GM12873 (cell line): ENCODE data around the gene NHERF2.

Experiments
- TF ChIP-seq, protein P1 (sequence below): IDR thresholded peaks from 2 replicates; pipeline ENCODE4 v1.5.1; 2012; ENCODE audit warnings: low read depth, mild to moderate bottlenecking, moderate library complexity, low read length, control low read depth; ENCODE audit not compliant: insufficient read depth; ENCODE audit errors: missing control alignments

NHERF2 gene

DNA sequence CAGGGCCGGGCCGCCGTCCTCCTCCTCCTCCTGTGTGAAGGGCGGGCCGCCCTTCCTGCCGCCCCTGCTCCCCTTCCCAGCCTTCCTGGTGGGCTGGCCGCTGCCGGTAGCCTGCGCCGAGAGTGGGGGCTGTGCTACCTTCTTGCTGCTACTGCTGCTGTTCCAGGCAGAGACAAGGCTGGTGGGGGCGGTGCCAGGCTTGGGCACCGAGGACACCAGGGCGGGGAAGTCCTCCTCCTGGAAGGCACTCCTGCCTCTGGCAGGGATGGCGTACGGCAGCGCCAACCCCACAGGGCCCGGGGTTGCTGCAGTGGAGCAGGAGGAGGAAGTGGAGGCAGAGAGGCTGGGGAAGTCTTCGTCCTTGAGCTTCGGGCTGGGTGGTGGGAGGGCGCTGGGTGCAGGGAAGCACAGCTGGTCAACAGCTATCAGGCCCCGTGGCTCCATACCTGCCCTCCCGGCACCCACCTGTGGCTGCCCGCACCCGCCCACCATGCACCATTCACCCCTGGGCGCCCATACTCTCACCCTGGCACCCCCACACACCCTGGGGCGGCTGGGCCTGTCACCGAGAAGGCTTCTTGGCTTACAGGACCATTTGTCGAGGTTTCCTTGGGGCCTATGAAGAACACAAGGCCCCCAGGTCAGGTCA lies 26.7 kb upstream of the NHERF2 start:
- TF ChIP-seq, protein P1, sequence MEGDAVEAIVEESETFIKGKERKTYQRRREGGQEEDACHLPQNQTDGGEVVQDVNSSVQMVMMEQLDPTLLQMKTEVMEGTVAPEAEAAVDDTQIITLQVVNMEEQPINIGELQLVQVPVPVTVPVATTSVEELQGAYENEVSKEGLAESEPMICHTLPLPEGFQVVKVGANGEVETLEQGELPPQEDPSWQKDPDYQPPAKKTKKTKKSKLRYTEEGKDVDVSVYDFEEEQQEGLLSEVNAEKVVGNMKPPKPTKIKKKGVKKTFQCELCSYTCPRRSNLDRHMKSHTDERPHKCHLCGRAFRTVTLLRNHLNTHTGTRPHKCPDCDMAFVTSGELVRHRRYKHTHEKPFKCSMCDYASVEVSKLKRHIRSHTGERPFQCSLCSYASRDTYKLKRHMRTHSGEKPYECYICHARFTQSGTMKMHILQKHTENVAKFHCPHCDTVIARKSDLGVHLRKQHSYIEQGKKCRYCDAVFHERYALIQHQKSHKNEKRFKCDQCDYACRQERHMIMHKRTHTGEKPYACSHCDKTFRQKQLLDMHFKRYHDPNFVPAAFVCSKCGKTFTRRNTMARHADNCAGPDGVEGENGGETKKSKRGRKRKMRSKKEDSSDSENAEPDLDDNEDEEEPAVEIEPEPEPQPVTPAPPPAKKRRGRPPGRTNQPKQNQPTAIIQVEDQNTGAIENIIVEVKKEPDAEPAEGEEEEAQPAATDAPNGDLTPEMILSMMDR, result no peak

- TF ChIP-seq, protein P1, result no peak
Observed at GRCh38 chr16:2001035-2001434, 25.7 kb upstream of the NHERF2 start.

GRCh38 chr16:2001456-2002355 lies 25.0 kb upstream of the NHERF2 start:
- TF ChIP-seq, protein P1, result no peak

- TF ChIP-seq, protein P1, result no peak
Observed at GRCh38 chr16:2002406-2003230, 24.1 kb upstream of the NHERF2 start.

- TF ChIP-seq, protein P1, result no peak
Observed at GRCh38 chr16:2003231-2003826, 23.4 kb upstream of the NHERF2 start.

GRCh38 chr16:2003827-2004641 lies 22.7 kb upstream of the NHERF2 start:
- TF ChIP-seq, protein P1, result peak; percentile 96
